Measurements from ENCODE around the gene SKI.

Gene SKI

DNA sequence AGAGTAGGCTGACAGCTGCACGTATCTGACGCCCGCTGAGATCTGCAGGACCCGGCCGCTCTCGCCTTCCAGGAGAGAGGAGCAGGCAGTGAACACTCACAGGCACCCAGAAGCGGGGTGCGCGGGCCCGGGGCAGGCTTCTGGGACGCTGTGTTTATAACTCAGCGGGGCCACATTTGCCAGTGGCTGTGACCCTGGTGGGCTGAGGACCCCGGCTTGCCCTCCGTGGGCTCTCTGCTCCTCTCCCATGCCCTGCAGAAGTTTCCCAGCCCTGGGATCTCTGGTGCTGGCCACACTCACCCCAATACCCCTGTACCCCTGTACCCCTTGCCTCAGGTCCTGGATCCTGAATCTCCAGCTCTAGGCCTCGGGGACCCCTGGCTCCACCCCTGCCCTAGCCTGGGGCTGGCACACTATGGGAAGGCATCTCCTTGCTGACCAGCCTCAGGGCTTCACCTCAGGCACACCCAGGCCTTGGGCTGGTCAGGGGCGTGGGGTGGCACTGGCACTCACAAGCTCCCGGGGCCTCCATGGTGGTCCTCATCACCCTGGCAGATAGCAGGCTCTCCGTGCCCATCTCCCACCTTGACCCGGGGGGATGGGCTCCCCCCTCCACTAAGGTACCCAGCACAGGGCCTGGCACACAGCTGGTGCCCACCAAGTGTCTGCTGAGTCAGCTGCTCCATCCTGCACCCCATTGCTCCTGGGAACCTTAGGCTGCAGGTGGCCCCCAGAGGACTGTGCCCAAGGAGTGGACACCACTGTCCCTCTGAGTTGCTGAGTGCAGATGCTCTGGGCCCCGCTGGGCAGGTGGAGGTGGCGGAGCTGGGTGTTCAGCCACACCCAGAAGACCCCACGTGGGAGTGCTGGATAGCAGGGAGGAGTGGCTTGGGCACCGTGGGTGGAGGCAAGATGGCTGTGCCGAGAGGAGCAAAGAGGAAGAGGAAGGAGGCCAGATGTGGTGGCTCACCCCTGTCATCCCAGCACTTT lies 130.8 kb downstream of the SKI start:
- no peak overlapping the region for H3K4me3 ChIP-seq
- TF ChIP-seq, protein P1, sequence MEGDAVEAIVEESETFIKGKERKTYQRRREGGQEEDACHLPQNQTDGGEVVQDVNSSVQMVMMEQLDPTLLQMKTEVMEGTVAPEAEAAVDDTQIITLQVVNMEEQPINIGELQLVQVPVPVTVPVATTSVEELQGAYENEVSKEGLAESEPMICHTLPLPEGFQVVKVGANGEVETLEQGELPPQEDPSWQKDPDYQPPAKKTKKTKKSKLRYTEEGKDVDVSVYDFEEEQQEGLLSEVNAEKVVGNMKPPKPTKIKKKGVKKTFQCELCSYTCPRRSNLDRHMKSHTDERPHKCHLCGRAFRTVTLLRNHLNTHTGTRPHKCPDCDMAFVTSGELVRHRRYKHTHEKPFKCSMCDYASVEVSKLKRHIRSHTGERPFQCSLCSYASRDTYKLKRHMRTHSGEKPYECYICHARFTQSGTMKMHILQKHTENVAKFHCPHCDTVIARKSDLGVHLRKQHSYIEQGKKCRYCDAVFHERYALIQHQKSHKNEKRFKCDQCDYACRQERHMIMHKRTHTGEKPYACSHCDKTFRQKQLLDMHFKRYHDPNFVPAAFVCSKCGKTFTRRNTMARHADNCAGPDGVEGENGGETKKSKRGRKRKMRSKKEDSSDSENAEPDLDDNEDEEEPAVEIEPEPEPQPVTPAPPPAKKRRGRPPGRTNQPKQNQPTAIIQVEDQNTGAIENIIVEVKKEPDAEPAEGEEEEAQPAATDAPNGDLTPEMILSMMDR (IDR thresholded peaks at IDR 0.05), result no peak
- H3K27ac ChIP-seq, result no peak overlapping the region
- DNase-seq (ENCODE audit: low spot score), result no peak
